Cardiac muscle cell (in vitro differentiated cells and primary cell): ENCODE data around the gene CRTC1. TPM values are rescaled to one million over a fixed set of nuclear protein-coding genes. Genes with fewer than 3 reads are reported as not detected.

Experiments used
- DNase-seq, 2 donors: peaks; one replicate each; pipeline versions ENCODE4 v3.0.0 to v3.0.0-alpha.2; 2010 to 2017; ENCODE audit warnings: low read depth in 1 of 2, low spot score in 1 of 2
- H3K27ac ChIP-seq: fragments of 200-600 bp; sonication (generic); 2 replicates; pipeline ENCODE4 v1.5.1; 2016
- H3K27me3 ChIP-seq: fragments of 200-600 bp; sonication (generic); 2 replicates; pipeline ENCODE4 v1.6.0; 2016; ENCODE audit warnings: control low read depth
- H3K36me3 ChIP-seq: fragments of 200-600 bp; sonication (generic); 2 replicates; pipeline ENCODE4 v1.5.1; 2016; ENCODE audit warnings: control low read depth
- H3K4me1 ChIP-seq: fragments of 200-600 bp; sonication (generic); 2 replicates; pipeline ENCODE4 v1.8.1; 2017; ENCODE audit warnings: low read depth, mild to moderate bottlenecking, mixed run types
- H3K4me3 ChIP-seq: fragments of 200-600 bp; sonication (generic); 2 replicates; pipeline ENCODE4 v1.5.1; 2016; ENCODE audit warnings: mild to moderate bottlenecking
- H3K9me3 ChIP-seq: fragments of 200-600 bp; sonication (generic); 2 replicates; pipeline ENCODE4 v1.5.1; 2017; ENCODE audit warnings: low read depth, mild to moderate bottlenecking, control low read depth
- polyA plus RNA-seq: library from polyadenylated mRNA; unstranded; fragments of >200 nt; fragmentation: Nextera tagmentation; extraction: Ambion mirVana; gene quantifications from 2 replicates; pipeline ENCODE4 v1.2.1, GENCODE V29; 2016
- total RNA-seq: library from RNA; depleted of rRNA; stranded (reverse); fragments of >200 nt; gene quantifications from 2 replicates; pipeline ENCODE4 v1.2.3, GENCODE V29; 2016
- TF ChIP-seq, protein P1 (sequence below): IDR thresholded peaks from 2 replicates; pipeline ENCODE4 v1.5.1; 2012; ENCODE audit warnings: low read depth, mild to moderate bottlenecking, low read length

Gene CRTC1
- total and polyA plus RNA-seq, 2 experiments from 2014 or later = 4.0 to 13.8 TPM

GRCh38 chr19:18799389-18799970 is 116.0 kb downstream of the CRTC1 start:
- H3K9me3 ChIP-seq = no peaks in the 10 kb centered on the region

GRCh38 chr19:18800079-18800478 is 116.6 kb downstream of the CRTC1 start:
- Histone ChIP-seq H3K36me3 (no peaks in the 10 kb centered on the region), H3K9me3 (no peaks in the 10 kb centered on the region), H3K4me3 (no peak overlapping the region), H3K27me3 (peaks cover 58% of the 10 kb centered on the region), H3K27ac (no peak overlapping the region), H3K4me1 (no peaks in the 10 kb centered on the region)
- no peak for DNase-seq
- TF ChIP-seq, protein P1, sequence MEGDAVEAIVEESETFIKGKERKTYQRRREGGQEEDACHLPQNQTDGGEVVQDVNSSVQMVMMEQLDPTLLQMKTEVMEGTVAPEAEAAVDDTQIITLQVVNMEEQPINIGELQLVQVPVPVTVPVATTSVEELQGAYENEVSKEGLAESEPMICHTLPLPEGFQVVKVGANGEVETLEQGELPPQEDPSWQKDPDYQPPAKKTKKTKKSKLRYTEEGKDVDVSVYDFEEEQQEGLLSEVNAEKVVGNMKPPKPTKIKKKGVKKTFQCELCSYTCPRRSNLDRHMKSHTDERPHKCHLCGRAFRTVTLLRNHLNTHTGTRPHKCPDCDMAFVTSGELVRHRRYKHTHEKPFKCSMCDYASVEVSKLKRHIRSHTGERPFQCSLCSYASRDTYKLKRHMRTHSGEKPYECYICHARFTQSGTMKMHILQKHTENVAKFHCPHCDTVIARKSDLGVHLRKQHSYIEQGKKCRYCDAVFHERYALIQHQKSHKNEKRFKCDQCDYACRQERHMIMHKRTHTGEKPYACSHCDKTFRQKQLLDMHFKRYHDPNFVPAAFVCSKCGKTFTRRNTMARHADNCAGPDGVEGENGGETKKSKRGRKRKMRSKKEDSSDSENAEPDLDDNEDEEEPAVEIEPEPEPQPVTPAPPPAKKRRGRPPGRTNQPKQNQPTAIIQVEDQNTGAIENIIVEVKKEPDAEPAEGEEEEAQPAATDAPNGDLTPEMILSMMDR = no peak

More at GRCh38 chr19:18799389-18799970, 116.0 kb downstream of the CRTC1 start:
- no peak overlapping the region for H3K27ac ChIP-seq
- no peak for DNase-seq
- no peaks in the 10 kb centered on the region for H3K4me1 ChIP-seq
- peaks cover 64% of the 10 kb centered on the region for H3K27me3 ChIP-seq
- H3K36me3 ChIP-seq = no peaks in the 10 kb centered on the region
- TF ChIP-seq, protein P1 = no peak
- no peak overlapping the region for H3K4me3 ChIP-seq

DNA sequence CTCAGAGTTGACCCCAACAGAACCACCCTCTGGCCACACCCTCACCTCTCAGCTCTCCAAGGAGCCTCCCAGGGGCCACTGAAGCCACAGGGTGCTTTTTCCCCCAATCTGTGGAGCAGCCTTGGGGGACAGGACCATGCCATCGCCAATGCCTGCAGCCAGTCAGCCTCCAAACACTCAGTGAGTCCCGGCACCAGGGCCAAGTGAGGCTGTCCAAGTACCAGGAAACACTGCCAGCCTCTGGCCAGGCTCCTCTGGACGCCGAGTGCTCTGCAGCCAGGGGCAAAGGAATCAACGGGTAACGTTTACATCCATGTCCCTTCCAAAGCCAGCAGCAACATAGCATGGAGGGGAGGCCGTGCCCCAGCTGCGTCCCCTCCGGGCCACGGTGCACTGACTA is 117.2 kb downstream of the CRTC1 start:
- Histone ChIP-seq H3K4me1 (no peaks in the 10 kb centered on the region), H3K36me3 (no peaks in the 10 kb centered on the region), H3K4me3 (no peak overlapping the region), H3K27me3 (peaks cover 52% of the 10 kb centered on the region), H3K27ac (no peak overlapping the region), H3K9me3 (no peaks in the 10 kb centered on the region)
- TF ChIP-seq, protein P1 = no peak
- no peak for DNase-seq

GRCh38 chr19:18802354-18802753 is 118.9 kb downstream of the CRTC1 start:
- Histone ChIP-seq H3K27ac (no peak overlapping the region), H3K9me3 (no peaks in the 10 kb centered on the region), H3K4me3 (no peak overlapping the region), H3K27me3 (peaks cover 36% of the 10 kb centered on the region), H3K4me1 (no peaks in the 10 kb centered on the region), H3K36me3 (no peaks in the 10 kb centered on the region)
- TF ChIP-seq, protein P1 = no peak
- no peak for DNase-seq

DNA sequence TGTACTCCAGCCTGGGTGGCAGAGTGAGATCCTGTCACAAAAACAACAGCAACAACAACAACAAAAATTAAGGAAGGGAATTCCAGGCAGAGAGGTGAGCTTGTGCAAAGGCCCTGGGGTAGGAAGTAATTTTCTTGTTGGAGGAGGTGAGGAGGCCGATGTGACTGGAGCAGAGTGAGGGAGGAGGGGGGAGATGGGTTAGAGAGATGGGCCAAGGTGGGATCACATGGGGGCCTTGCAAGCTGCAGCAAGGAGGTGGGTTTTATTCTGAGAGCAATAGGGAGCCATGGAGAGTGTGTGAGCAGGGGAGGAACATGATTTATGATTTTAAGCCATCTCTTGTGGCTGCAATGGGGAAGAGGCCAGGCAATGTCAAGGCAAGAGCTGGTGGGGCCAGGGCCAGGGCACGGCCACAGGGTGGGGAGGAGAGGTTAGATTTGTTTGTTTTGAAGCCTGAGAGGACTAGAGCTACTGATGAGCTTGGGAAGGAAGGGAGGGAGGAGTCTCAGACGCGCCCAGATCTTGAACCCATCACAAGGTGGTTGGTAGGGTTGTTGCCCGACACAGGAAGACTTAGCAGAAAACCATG is 120.2 kb downstream of the CRTC1 start:
- Histone ChIP-seq H3K9me3 (no peaks in the 10 kb centered on the region), H3K4me1 (no peaks in the 10 kb centered on the region), H3K27ac (no peak overlapping the region), H3K4me3 (no peak overlapping the region), H3K36me3 (no peaks in the 10 kb centered on the region), H3K27me3 (peaks cover 23% of the 10 kb centered on the region)
- TF ChIP-seq, protein P1 = no peak
- no peak for DNase-seq
